Mucosa of descending colon (tissue), 3 donors: ENCODE results near the gene SMIM28. TPM values are rescaled to one million over a fixed set of nuclear protein-coding genes. Genes with fewer than 3 reads are reported as not detected.

Source experiments
- ATAC-seq: fragments of 200-7000 bp; cut with Tn5 transposase; one replicate; pipeline ENCODE4 v1.9.1; 2020; ENCODE audit warnings: mild to moderate bottlenecking, moderate library complexity
- DNase-seq, 3 donors: peaks; one replicate each; pipeline ENCODE4 v3.0.0-alpha.2; 2020
- H3K36me3 ChIP-seq: fragments of 200-600 bp; one replicate; pipeline ENCODE4 v1.8.0; 2021; ENCODE audit warnings: low read depth, mild to moderate bottlenecking
- H3K4me1 ChIP-seq: fragments of 200-600 bp; one replicate; pipeline ENCODE4 v1.8.0; 2021; ENCODE audit warnings: low read depth, mild to moderate bottlenecking
- H3K4me3 ChIP-seq: fragments of 200-600 bp; one replicate; pipeline ENCODE4 v1.8.0; 2021; ENCODE audit warnings: mild to moderate bottlenecking
- H3K9me3 ChIP-seq: fragments of 200-600 bp; one replicate; pipeline ENCODE4 v1.8.0; 2021; ENCODE audit warnings: mild to moderate bottlenecking
- intact Hi-C, 2 donors: fragments of 100-400 bp; cut with DNase I in 1 of 2; cut with micrococcal nuclease in 1 of 2; formaldehyde crosslinking; loops; one replicate each; pipeline versions ENCODE4 v1.11.0 to v1.11.1; 2022; cut with DNase I, micrococcal nuclease
- total RNA-seq, 3 donors: library from RNA; stranded (reverse); fragmentation: NEBNext Ultra II Directional in 2 of 3; extraction: Animal tissue kit (Norgen Biotek cat#: 25700) in 2 of 3; gene quantifications; one replicate each; pipeline versions ENCODE4 v1.2.1 to v1.2.4, GENCODE V29; 2021 to 2023
- TF ChIP-seq, protein P1 (sequence below): fragments of 200-600 bp; IDR thresholded peaks from one replicate; pipeline ENCODE4 v1.8.0; 2022; ENCODE audit warnings: antibody characterized with exemption, mild to moderate bottlenecking
- donor health status: DM: no; HTN: no; CAD: no; lungs with moderate emphysema.
- donor health status: DM: no; HTN: no; CAD: no.
- donor health status: DM: no; HTN: yes; CAD: no.

SMIM28 gene
- total RNA-seq, 3 donors from 2014 or later = 4.0 TPM; not detected in 2

DNA sequence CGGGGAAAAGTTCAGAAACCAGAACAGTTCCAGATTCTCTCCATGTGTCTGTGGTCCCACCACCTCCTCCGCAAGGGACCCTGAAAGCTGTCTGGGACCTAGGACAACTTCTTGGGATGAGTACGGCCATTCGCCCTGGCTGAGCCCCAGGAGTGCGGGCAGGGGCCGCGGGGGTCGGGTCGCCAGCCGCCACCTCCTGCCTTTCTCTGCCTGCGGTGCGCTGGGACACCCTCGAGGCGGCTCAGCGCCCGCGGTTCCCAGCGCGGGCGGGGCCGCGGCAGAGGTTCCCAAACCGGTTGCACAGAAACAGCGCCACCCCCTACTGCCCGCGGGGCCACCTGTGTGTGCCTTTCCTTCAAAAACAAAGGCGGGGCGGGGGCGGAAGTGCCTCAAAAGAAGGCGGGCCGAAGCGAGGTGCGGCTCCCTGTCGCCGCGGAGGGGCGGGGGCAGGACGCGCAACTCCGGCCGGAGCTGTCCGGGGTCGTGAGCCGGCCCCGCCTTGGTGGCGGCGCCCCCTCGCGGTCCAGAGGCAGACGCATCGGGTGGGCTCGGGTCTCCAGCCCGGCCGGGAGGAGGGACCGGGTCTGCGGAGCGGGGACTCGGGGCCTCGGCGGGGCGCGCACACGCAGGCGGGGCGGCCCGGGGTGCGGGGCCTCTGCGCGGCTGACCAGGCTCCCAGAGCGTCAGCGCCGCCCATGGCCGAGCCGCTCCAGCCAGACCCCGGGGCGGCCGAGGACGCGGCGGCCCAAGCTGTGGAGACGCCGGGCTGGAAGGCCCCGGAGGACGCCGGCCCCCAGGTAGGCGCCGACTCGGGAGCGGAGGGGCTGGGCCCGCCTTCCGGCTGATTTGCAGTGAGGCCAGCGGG lies 26.3 kb downstream of the SMIM28 start, which contains the start of gene HEBP2:
HEBP2 (plus strand) TSS at position 423 of the 865 bp plus-strand sequence; CDS start at position 696, 273 bp downstream.
- H3K36me3 ChIP-seq = no peaks in the 10 kb centered on the region
- H3K4me1 ChIP-seq = peaks cover 12% of the 10 kb centered on the region
- H3K9me3 ChIP-seq = no peaks in the 10 kb centered on the region
- intact Hi-C loops = loop anchor here in 1 of 2 donors (10.0 kb wide), 1 partner anchor 289 kb away; no protein-coding TSS in a partner anchor
- TF ChIP-seq, protein P1, sequence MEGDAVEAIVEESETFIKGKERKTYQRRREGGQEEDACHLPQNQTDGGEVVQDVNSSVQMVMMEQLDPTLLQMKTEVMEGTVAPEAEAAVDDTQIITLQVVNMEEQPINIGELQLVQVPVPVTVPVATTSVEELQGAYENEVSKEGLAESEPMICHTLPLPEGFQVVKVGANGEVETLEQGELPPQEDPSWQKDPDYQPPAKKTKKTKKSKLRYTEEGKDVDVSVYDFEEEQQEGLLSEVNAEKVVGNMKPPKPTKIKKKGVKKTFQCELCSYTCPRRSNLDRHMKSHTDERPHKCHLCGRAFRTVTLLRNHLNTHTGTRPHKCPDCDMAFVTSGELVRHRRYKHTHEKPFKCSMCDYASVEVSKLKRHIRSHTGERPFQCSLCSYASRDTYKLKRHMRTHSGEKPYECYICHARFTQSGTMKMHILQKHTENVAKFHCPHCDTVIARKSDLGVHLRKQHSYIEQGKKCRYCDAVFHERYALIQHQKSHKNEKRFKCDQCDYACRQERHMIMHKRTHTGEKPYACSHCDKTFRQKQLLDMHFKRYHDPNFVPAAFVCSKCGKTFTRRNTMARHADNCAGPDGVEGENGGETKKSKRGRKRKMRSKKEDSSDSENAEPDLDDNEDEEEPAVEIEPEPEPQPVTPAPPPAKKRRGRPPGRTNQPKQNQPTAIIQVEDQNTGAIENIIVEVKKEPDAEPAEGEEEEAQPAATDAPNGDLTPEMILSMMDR = peak; percentile 25
- peak; percentile 94 for ATAC-seq
- peak within 1 kb of the TSS; percentile 84 for H3K4me3 ChIP-seq
- peak; percentile 98 to 99 (median 98) for DNase-seq

DNA sequence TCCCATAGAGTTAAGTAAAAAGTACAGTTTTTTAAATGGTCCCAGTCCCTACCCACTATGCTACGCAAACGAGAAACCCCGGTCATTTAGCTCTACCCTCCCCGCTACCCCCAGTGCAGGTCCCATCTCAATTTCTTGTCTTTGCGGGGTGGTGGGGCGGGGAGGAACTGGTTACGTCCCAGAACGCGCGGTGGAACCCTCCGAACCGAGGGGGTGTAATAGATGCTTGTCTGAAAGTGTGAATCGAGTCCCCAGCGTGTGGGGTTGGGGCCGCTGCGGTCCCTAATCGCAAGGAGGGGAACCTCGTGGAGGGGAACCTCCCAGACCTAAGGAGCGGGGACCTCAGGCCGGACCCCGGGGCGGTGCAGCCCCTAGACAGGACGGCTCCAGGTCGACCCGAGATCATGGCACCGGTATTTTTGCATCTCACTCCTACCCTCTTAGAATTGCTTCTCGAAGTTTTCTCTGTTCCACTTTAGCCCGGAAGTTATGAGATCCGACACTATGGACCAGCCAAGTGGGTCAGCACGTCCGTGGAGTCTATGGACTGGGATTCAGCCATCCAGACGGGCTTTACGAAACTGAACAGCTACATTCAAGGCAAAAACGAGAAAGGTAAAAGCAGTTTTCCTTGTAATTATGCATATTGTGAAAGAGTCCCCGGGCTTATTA lies 27.1 kb downstream of the SMIM28 start:
- peak overlapping the region; percentile 84 for H3K4me3 ChIP-seq
- H3K36me3 ChIP-seq = no peaks in the 10 kb centered on the region
- peaks cover 12% of the 10 kb centered on the region for H3K4me1 ChIP-seq
- ATAC-seq (peak; percentile 22), DNase-seq (peak; percentile 49 to 76 (median 64))
- TF ChIP-seq, protein P1 = no peak
- intact Hi-C loops = loop anchor here in 1 of 2 donors (10.0 kb wide), 1 partner anchor 290 kb away; no protein-coding TSS in a partner anchor
- no peaks in the 10 kb centered on the region for H3K9me3 ChIP-seq

DNA sequence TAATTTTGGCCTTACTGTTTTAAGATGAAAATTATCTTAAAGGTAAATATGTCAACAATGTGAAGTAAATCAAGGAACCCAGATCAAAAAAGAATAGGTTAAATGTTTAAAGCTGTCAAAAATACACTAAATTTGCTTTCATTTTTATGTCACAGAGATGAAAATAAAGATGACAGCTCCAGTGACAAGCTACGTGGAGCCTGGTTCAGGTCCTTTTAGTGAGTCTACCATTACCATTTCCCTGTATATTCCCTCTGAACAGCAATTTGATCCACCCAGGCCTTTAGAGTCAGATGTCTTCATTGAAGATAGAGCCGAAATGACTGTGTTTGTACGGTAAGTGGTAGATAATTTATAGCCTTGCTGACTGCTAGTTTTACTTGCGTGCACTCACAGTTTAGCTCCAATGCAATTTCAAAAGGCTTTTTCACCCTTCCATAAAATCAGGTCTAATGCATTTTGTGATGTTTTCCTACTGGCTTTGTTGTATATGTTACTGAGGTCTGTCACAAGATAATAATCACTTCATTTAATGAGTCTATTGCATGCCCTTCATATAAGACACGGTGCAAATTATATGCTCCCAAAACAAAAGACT lies 28.2 kb downstream of the SMIM28 start:
- DNase-seq (no peak), ATAC-seq (no peak)
- intact Hi-C loops = loop anchor here in 1 of 2 donors (10.0 kb wide), 1 partner anchor 291 kb away; no protein-coding TSS in a partner anchor
- peaks cover 12% of the 10 kb centered on the region for H3K4me1 ChIP-seq
- H3K4me3 ChIP-seq = no peak overlapping the region
- TF ChIP-seq, protein P1 = no peak
- no peaks in the 10 kb centered on the region for H3K9me3 ChIP-seq
- H3K36me3 ChIP-seq = no peaks in the 10 kb centered on the region

DNA sequence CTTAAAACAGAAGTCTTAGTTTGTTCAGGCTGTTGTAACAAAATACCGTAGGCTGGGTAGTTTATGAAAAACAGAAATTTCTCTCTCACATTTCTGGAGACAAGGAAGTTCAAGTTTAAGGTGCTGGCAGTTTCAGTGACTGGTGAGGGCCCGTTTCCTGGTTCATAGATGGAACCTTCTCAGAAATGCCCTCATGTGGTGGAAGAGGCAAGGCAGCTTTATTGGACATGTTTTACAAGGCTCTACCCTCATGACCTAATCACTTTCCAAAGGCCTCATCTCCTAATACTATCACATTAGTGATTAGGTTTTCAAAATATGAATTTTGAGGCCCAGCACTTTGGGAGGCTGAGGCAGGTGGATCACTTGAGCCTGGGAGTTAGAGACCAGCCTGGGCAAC lies 28.7 kb downstream of the SMIM28 start:
- Histone ChIP-seq H3K4me3 (no peak overlapping the region), H3K4me1 (peaks cover 12% of the 10 kb centered on the region), H3K36me3 (no peaks in the 10 kb centered on the region), H3K9me3 (no peaks in the 10 kb centered on the region)
- ATAC-seq = peak; percentile 46
- peak in 1 of 3 donors; percentile 65 for DNase-seq
- intact Hi-C loops = loop anchor here in 1 of 2 donors (10.0 kb wide), 1 partner anchor 292 kb away; no protein-coding TSS in a partner anchor
- TF ChIP-seq, protein P1 = no peak

DNA sequence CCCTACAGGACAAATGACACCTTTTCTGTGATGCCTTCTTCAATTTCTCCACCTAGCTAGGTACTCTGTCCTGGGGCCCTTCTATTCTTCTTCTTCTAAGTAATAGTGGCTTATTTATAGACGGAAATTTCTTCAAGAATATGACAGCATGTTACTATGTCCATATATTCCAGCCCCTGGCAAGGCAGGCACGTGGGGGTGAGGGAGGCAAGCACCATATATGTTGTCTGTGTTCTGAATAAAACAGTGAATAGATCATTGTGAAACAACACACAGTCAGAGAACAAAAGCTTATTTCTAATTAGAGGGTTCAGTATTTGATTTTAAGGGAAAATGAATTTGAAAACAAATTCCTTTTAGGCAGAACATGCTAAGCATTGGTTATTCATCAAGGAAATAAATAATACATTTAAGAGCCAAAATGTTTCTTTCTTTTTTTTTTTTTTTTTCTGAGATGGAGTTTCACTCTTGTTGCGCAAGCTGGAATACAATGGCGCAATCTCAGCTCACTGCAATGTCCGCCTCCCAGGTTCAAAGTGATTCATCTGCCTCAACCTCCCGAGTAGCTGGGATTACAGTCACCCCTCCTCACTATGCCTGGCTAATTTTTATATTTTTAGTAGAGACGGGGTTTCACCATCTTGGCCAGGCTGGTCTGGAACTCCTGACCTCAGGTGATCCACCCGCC lies 32.5 kb downstream of the SMIM28 start:
- Histone ChIP-seq H3K4me3 (no peak overlapping the region), H3K4me1 (peaks cover 10% of the 10 kb centered on the region), H3K9me3 (no peaks in the 10 kb centered on the region), H3K36me3 (peaks cover 13% of the 10 kb centered on the region)
- ATAC-seq = no peak
- DNase-seq = no peak
- TF ChIP-seq, protein P1 = no peak
- intact Hi-C loops = no loop called here
